Erythroblast (primary cell): ENCODE measurements around the gene CD93.

ENCODE experiments used
- GATA1 ChIP-seq: IDR thresholded peaks from 2 replicates; pipeline ENCODE4 v1.6.1; 2011; ENCODE audit warnings: low read depth, mild to moderate bottlenecking, control low read depth, low read length, moderate library complexity
- POLR2A ChIP-seq: IDR thresholded peaks from 2 replicates; pipeline ENCODE4 v1.6.1; 2011; ENCODE audit warnings: mild to moderate bottlenecking, low read length

DNA sequence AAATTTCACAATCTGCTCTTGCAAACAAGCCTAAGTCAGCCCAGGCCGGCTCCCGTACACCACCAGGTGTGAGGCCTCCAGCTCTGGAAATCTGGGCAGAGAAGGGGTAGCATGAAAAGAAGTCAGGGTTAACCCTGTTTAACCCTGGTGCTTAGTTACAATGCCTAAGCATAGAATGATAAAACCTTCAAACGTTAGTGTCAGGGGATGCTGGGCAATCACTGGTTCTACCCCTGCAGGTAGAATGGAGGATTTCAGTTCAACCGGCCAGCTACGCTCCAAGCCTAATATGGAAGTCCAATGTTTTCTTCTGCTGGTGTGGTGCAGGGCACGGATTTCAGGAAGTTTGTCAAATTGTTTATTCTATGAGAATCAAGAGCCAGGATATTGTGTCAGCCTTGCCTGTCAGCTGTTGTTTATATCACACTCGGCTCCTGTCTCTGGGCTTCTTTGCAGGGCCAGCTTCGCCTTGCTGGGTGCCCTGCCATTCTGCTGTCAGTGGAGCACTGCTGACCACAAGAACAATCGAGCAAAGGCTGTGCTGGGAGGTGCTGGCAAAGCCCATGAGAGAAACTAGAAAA lies 20.2 kb upstream of the CD93 start:
- TF ChIP-seq POLR2A (no peak), GATA1 (no peak)
